Measurements from ENCODE around the gene KCNK15. TPM values are rescaled to one million over a fixed set of nuclear protein-coding genes. Genes with fewer than 3 reads are reported as not detected.

KCNK15 gene
- total and polyA plus RNA-seq, 5 experiments from 2014 or later = not detected

DNA sequence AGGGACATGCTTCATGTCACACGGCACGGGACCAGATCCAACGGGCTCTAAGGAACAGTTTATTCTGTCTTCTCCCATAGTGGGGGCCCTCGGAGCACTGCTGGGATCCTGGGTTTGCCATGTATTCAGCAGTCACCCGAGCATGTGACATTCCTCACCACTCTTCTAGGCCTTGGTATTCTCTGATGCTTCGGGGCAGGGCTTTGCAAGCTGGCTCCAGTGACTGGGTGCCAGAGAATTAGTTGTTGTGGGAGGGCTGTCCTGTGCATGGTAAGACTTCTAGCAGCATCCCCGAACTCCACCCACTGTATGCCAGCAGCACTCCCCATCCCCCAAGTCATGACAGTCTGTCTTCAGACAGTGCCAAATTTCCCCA, 25.1 kb upstream of the KCNK15 start:
- Mint-ChIP-seq H3K36me3 (no peaks in the 10 kb centered on the region), H3K27me3 (no peaks in the 10 kb centered on the region), H3K4me3 (no peak overlapping the region), H3K27ac (no peak overlapping the region), H3K9me3 (no peaks in the 10 kb centered on the region), H3K4me1 (no peaks in the 10 kb centered on the region)
- POLR2A ChIA-PET = no interaction called here
- DNase-seq = no peak
- no peak for ATAC-seq

DNA sequence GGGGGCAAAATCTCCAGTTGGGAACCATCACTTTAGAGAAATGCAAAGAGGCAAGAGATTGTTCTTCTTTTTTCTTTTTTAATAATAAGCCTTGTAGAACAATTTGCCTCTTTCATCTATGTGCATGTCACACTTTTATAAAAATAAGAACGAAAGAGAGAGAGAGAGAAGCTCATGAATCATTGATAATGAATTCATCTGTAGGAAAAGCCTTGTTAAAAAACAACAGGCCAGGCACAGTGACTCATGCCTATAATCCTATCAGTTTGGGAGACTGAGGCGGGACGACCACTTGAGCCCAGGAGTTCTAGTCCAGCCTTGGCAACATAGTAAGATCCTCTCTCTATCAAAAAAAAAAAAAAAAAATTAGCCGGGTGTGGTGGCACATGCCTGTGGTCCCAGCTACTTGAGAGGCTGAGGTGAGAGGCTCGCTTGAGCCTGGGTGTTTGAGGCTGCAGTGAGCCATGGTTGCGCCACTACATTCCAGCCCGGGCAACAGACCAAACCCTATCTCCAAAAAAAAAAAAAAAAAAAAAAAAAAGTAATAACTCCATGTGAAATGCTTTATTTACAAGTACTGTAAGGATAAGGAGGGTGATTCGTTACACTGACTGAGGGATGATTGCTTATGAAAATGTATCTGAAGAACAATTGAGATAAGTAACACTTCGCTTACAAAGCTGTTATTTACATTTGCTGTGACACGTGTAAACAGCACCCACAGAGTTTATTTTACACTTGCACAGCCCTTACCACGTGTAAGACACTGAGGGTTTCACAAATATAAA, 24.5 kb upstream of the KCNK15 start:
- no peak for ATAC-seq
- Mint-ChIP-seq H3K27me3 (no peaks in the 10 kb centered on the region), H3K9me3 (no peaks in the 10 kb centered on the region), H3K36me3 (no peaks in the 10 kb centered on the region), H3K27ac (no peak overlapping the region), H3K4me1 (no peaks in the 10 kb centered on the region), H3K4me3 (no peak overlapping the region)
- POLR2A ChIA-PET = no interaction called here
- no peak for DNase-seq

DNA sequence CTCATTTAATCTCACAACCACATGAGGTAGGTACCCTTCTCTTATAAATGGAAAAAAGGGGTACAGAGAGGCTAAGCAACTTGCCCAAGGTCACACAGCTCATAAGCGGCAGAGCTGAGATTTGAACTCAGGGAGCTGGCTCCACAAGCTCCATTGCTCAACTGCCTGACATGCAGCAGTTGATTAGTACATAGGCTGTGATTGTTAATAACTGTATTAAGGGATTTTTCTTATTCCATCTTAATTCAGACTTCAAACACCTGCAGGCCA, 23.9 kb upstream of the KCNK15 start:
- Mint-ChIP-seq H3K4me3 (no peak overlapping the region), H3K36me3 (no peaks in the 10 kb centered on the region), H3K27ac (no peak overlapping the region), H3K9me3 (no peaks in the 10 kb centered on the region), H3K27me3 (peaks cover 0 to 2% (median 0%) of the 10 kb centered on the region in 5 donors), H3K4me1 (no peaks in the 10 kb centered on the region)
- DNase-seq = no peak
- POLR2A ChIA-PET = no interaction called here
- ATAC-seq = no peak

DNA sequence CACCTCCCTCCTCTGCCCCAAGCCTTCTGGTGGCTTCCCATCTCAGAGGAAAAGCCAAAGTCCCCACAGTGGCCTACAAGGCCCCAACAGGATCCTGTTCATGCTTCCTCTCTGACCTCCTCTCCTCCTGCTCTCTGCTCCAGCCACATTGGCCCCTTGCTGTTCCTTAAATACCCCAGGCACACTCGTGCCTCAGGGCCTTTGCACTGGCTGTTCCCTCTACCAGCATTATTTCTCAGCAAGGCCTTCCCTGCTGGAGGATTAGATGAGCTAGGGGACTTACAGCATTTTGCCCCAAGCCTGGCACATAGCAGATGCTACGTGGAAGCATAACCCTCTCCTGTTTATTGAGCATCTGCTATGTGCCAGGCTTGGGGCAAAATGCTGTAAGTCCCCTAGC, 22.7 kb upstream of the KCNK15 start:
- no peaks in the 10 kb centered on the region for H3K4me1 Mint-ChIP-seq
- no peaks in the 10 kb centered on the region for H3K9me3 Mint-ChIP-seq
- H3K27me3 Mint-ChIP-seq = peaks cover 0 to 2% (median 0%) of the 10 kb centered on the region in 5 donors
- POLR2A ChIA-PET = no interaction called here
- no peak for ATAC-seq
- no peaks in the 10 kb centered on the region for H3K36me3 Mint-ChIP-seq
- H3K4me3 Mint-ChIP-seq = no peak overlapping the region
- no peak overlapping the region for H3K27ac Mint-ChIP-seq
- no peak for DNase-seq

DNA sequence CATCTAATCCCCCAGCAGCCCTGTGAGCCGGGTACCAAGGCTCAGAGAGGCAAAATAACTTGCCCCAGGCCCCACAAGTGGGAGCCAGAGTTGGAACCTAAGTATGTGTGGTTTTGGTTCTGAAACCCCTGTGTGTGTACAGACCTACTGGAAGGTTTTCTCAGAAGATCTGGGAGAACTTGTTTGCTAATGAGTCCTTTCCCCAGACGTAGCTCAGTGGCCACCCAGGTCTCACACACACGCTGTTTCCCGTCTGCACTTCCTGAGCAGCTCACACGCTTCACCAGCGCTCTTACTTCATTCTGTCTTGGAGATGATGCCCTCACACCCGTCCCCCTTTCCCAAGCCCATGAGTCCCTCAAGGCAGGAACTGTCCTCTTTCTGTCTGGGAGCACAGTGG, 22.3 kb upstream of the KCNK15 start:
- no peak for ATAC-seq
- peaks cover 0 to 2% (median 0%) of the 10 kb centered on the region in 5 donors for H3K27me3 Mint-ChIP-seq
- DNase-seq = no peak
- H3K36me3 Mint-ChIP-seq = no peaks in the 10 kb centered on the region
- POLR2A ChIA-PET = no interaction called here
- H3K4me3 Mint-ChIP-seq = no peak overlapping the region
- peak overlapping the region in 1 of 10 donors; percentile 34 for H3K27ac Mint-ChIP-seq
- H3K4me1 Mint-ChIP-seq = no peaks in the 10 kb centered on the region
- no peaks in the 10 kb centered on the region for H3K9me3 Mint-ChIP-seq

DNA sequence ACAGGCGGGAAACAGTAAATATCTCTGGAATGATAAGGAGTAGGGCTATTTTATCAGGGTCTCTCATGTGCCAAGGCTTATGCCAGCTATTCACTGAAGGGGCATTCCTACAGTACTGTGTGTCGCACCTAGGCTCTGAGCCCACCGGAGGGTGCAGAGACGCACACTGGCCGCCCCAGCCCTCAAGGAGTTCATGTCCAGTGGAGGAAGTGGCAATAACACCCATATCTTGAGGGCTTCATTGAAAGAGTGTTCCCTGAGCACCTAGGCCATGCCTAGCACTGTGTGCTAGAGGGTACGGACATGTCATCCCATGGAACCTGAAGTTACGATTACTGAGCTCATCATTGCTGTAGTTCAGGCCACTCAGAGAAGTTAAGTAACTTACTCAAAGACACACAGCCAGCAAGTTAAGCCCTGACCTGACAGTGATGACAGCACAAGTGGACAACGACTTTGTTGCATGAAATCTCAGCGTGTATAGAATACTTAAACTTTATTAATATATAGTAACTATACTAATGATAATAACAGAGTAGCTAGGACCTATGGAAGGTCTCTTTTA, 21.8 kb upstream of the KCNK15 start:
- no peak for ATAC-seq
- POLR2A ChIA-PET = no interaction called here

DNA sequence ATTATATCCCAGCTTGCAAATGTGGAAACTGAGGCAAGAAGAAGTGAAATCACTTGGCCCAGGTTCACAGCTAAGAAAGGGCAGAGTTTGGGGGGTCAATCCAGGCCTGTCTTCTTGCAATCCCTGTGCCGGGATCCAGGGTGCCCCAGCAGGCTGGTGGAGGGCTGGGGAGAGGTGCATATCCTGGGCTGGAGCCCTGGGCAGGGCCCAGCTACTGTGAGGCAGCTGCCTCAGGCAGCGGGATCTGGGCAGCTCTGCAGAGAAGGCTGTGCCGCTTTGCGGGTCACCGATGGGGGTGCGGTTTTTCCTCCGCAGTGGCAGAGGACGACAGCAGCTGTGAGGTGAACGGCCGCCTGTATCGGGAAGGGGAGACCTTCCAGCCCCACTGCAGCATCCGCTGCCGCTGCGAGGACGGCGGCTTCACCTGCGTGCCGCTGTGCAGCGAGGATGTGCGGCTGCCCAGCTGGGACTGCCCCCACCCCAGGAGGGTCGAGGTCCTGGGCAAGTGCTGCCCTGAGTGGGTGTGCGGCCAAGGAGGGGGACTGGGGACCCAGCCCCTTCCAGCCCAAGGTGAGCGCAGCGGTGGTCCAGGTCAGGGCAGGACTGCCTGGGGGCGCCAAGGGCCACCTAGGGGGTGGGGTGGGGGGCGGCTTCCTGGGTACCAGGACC, 21.1 kb upstream of the KCNK15 start:
- Mint-ChIP-seq H3K27me3 (peaks cover 0 to 2% (median 0%) of the 10 kb centered on the region in 5 donors), H3K27ac (no peak overlapping the region), H3K36me3 (no peaks in the 10 kb centered on the region), H3K4me3 (no peak overlapping the region), H3K9me3 (no peaks in the 10 kb centered on the region), H3K4me1 (no peaks in the 10 kb centered on the region)
- ATAC-seq (no peak), DNase-seq (no peak)
- POLR2A ChIA-PET = no interaction called here

More for the DNA sequence above, 21.8 kb upstream of the KCNK15 start:
- peaks cover 0 to 2% (median 0%) of the 10 kb centered on the region in 5 donors for H3K27me3 Mint-ChIP-seq
- H3K36me3 Mint-ChIP-seq = no peaks in the 10 kb centered on the region
- H3K4me1 Mint-ChIP-seq = no peaks in the 10 kb centered on the region
- peak overlapping the region in 1 of 10 donors; percentile 34 for H3K27ac Mint-ChIP-seq
- no peak for DNase-seq
- no peak overlapping the region for H3K4me3 Mint-ChIP-seq
- H3K9me3 Mint-ChIP-seq = no peaks in the 10 kb centered on the region

DNA sequence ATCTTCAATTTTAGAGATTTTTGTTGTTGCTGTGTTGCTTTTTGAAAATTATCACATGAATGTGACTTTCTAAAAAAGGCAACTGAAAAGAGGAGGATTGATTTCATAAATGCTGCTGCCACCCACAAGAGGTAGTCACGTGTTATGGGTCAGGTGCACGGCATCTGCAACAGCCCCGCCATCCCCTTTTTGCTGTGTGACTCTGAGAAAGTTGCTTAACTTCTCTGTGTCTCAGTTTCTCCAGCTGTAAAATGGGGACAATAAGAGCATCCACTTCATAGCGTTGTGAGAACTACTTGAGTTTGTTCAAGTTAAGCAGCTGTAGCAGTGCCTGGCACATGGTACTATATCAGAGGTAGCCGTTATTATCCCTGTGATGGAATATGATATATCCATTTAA, 19.8 kb upstream of the KCNK15 start:
- DNase-seq = no peak
- no peak for ATAC-seq
- Mint-ChIP-seq H3K36me3 (no peaks in the 10 kb centered on the region), H3K4me1 (no peaks in the 10 kb centered on the region), H3K4me3 (no peak overlapping the region), H3K27ac (no peak overlapping the region), H3K27me3 (peaks cover 0 to 2% (median 0%) of the 10 kb centered on the region in 5 donors), H3K9me3 (no peaks in the 10 kb centered on the region)
- POLR2A ChIA-PET = interaction anchor here (0.6 kb wide), 1 partner anchor 40 kb away, joined by 3 read pairs; no protein-coding TSS in a partner anchor

DNA sequence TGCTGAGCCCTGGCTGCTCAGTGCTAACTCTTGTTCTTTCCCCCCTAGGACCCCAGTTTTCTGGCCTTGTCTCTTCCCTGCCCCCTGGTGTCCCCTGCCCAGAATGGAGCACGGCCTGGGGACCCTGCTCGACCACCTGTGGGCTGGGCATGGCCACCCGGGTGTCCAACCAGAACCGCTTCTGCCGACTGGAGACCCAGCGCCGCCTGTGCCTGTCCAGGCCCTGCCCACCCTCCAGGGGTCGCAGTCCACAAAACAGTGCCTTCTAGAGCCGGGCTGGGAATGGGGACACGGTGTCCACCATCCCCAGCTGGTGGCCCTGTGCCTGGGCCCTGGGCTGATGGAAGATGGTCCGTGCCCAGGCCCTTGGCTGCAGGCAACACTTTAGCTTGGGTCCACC, 18.6 kb upstream of the KCNK15 start:
- POLR2A ChIA-PET = no interaction called here

DNA sequence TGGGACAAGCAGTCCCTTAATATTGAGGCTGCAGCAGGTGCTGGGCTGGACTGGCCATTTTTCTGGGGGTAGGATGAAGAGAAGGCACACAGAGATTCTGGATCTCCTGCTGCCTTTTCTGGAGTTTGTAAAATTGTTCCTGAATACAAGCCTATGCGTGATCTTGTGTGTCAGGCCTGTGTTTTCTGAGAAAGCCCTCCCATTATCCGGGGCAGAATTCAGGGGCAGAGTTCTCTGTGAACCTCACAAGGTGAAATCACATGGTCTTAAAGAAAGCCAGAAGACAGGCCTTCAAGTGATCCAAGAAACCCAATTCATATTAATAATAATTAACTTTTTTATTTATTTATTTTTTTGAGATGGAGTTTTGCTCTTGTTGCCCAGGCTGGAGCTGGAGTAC, 18.0 kb upstream of the KCNK15 start:
- no peak overlapping the region for H3K27ac Mint-ChIP-seq
- H3K27me3 Mint-ChIP-seq = peaks cover 0 to 2% (median 0%) of the 10 kb centered on the region in 5 donors
- no peak overlapping the region for H3K4me3 Mint-ChIP-seq
- ATAC-seq (no peak), DNase-seq (no peak)
- H3K9me3 Mint-ChIP-seq = no peaks in the 10 kb centered on the region
- POLR2A ChIA-PET = no interaction called here
- no peaks in the 10 kb centered on the region for H3K4me1 Mint-ChIP-seq
- H3K36me3 Mint-ChIP-seq = no peaks in the 10 kb centered on the region

More for the DNA sequence above, 18.6 kb upstream of the KCNK15 start:
- no peaks in the 10 kb centered on the region for H3K4me1 Mint-ChIP-seq
- no peaks in the 10 kb centered on the region for H3K36me3 Mint-ChIP-seq
- H3K27ac Mint-ChIP-seq = no peak overlapping the region
- peaks cover 0 to 2% (median 0%) of the 10 kb centered on the region in 5 donors for H3K27me3 Mint-ChIP-seq
- DNase-seq (no peak), ATAC-seq (no peak)
- H3K9me3 Mint-ChIP-seq = no peaks in the 10 kb centered on the region
- H3K4me3 Mint-ChIP-seq = no peak overlapping the region

DNA sequence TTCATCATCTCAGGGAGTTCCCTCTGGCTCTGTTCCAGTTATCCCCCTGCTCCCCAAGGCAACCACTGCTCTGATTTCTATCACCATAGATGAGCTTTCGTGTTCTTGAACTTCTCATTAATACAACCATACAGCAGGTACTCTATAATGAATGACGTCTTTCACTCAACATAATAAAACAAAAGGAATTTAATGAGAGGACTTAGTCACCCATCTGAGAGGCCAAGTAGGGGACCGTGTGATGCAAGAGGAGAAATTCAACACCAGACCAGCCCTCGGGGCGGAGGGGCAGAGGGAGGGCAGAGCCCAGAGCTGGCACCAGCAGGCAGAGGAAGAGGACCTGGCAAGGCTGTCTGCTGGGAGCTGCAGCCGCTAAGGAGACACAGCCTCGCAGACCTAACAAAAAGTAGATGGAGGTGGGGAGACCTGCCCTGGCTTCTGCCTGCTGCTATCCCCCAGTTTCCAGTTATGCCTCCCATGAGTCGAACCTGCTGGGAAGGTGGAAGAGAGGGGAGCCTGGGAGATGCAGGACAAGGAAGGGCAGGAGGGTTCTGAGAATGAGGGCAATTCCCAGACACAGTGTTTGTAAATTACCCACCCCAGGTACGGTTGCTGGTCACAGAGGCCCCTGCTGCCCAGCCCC, 16.7 kb upstream of the KCNK15 start:
- POLR2A ChIA-PET = interaction anchor here (0.6 kb wide), 1 partner anchor 37 kb away, joined by 3 read pairs; no protein-coding TSS in a partner anchor
- no peak for DNase-seq
- H3K4me1 Mint-ChIP-seq = peaks cover 0 to 5% (median 3%) of the 10 kb centered on the region in 4 donors
- peaks cover 0 to 2% (median 0%) of the 10 kb centered on the region in 5 donors for H3K27me3 Mint-ChIP-seq
- H3K9me3 Mint-ChIP-seq = no peaks in the 10 kb centered on the region
- ATAC-seq = no peak
- no peaks in the 10 kb centered on the region for H3K36me3 Mint-ChIP-seq
- no peak overlapping the region for H3K4me3 Mint-ChIP-seq
- H3K27ac Mint-ChIP-seq = no peak overlapping the region

DNA sequence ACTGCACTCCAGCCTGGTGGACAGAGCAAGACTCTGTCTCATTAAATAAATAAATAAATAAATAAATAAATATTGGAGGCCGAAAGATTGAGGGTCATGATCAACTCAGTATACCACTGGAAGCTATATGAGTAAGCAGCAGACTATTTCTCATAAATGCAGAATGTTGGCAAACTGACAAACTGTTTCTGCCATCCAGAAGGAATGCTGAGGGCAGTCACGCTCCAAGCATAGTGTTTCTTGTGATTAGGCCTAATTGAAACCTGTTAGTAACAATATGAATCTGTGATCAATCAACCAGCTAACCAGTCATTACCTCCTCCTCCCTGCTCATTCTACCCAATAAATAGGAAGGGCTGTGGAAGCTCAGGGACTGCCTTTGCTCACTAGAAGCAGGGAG, 15.2 kb upstream of the KCNK15 start:
- no peak overlapping the region for H3K27ac Mint-ChIP-seq
- ATAC-seq (no peak), DNase-seq (no peak)
- POLR2A ChIA-PET = no interaction called here
- no peaks in the 10 kb centered on the region for H3K36me3 Mint-ChIP-seq
- no peak overlapping the region for H3K4me3 Mint-ChIP-seq
- no peaks in the 10 kb centered on the region for H3K9me3 Mint-ChIP-seq
- H3K4me1 Mint-ChIP-seq = peaks cover 0 to 5% (median 3%) of the 10 kb centered on the region in 4 donors
- peaks cover 0 to 2% (median 0%) of the 10 kb centered on the region in 5 donors for H3K27me3 Mint-ChIP-seq

DNA sequence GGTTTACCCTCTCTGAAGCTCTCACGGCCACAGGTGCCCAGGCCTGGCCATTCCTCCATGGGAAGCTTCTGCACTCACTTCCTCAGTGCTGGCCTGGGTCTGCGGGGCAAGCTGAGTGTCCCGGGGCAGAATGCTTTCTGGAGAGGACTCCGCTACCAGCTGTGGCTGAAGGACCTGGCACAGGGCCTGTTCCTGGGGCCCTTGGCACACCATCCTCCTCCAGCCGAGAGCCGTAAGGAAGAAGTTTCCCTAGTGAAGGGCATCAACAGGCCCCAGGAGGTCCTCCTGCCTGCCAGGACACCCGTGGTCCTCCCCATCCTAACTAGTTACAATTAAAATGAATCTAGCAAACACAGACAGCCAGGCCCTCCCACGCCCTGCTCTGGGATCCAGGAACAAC, 14.0 kb upstream of the KCNK15 start:
- H3K36me3 Mint-ChIP-seq = peaks cover 0 to 1% (median 0%) of the 10 kb centered on the region in 3 donors
- peaks cover 0 to 6% (median 0%) of the 10 kb centered on the region in 9 donors for H3K9me3 Mint-ChIP-seq
- ATAC-seq (no peak), DNase-seq (no peak)
- no peak overlapping the region for H3K27ac Mint-ChIP-seq
- H3K4me3 Mint-ChIP-seq = no peak overlapping the region
- no peaks in the 10 kb centered on the region for H3K27me3 Mint-ChIP-seq
- H3K4me1 Mint-ChIP-seq = peaks cover 8 to 13% (median 11%) of the 10 kb centered on the region in 4 donors
- POLR2A ChIA-PET = interaction anchor here (0.6 to 1.3 kb wide), 2 partner anchors 47 to 1273 kb away, joined by 3 read pairs; no protein-coding TSS in a partner anchor

Data from naive thymus-derived CD8-positive, alpha-beta T cell (primary cell).